Osteocyte (in vitro differentiated cells): ENCODE results near the gene TNFAIP8. TPM values are rescaled to one million over a fixed set of nuclear protein-coding genes. Genes with fewer than 3 reads are reported as not detected.

Experiments used
- DNase-seq: peaks from one replicate; pipeline ENCODE4 v3.0.0; 2021; ENCODE audit warnings: mixed read lengths; ENCODE audit not compliant: unreplicated experiment; ENCODE audit errors: extremely low spot score
- H3K27ac Mint-ChIP-seq: one replicate; pipeline ENCODE4 v1.8.0; 2021; ENCODE audit warnings: mild to moderate bottlenecking, mixed read lengths; ENCODE audit not compliant: unreplicated experiment
- H3K27me3 Mint-ChIP-seq: one replicate; pipeline ENCODE4 v1.8.0; 2021; ENCODE audit warnings: mixed read lengths; ENCODE audit not compliant: unreplicated experiment
- H3K36me3 Mint-ChIP-seq: one replicate; pipeline ENCODE4 v1.8.0; 2021; ENCODE audit warnings: mixed read lengths; ENCODE audit not compliant: unreplicated experiment
- H3K4me1 Mint-ChIP-seq: one replicate; pipeline ENCODE4 v1.8.0; 2021; ENCODE audit warnings: mixed read lengths; ENCODE audit not compliant: unreplicated experiment
- H3K4me3 Mint-ChIP-seq: one replicate; pipeline ENCODE4 v1.8.0; 2021; ENCODE audit warnings: mild to moderate bottlenecking, moderate library complexity, mixed read lengths; ENCODE audit not compliant: unreplicated experiment
- H3K9me3 Mint-ChIP-seq: one replicate; pipeline ENCODE4 v1.8.0; 2021; ENCODE audit warnings: mixed read lengths; ENCODE audit not compliant: unreplicated experiment
- CTCF ChIP-seq: fragments of 200-600 bp; sonication (generic); IDR thresholded peaks from 2 replicates; pipeline ENCODE4 v1.5.0; 2021; ENCODE audit warnings: antibody characterized with exemption, mild to moderate bottlenecking, moderate library complexity
- total RNA-seq: library from RNA; stranded (reverse); gene quantifications from 2 replicates; pipeline ENCODE4 v1.2.1, GENCODE V29; 2021

The TNFAIP8 gene
- total RNA-seq, 1 donor from 2014 or later, result 13.3 TPM

- Mint-ChIP-seq H3K4me1 (peaks cover 32% of the 10 kb centered on the region), H3K4me3 (no peak overlapping the region), H3K9me3 (no peaks in the 10 kb centered on the region), H3K27ac (no peak overlapping the region), H3K36me3 (no peaks in the 10 kb centered on the region), H3K27me3 (no peaks in the 10 kb centered on the region)
- DNase-seq, result no peak
- TF ChIP-seq CTCF, result no peak
These were observed 17.4 kb upstream of the TNFAIP8 start for GRCh38 chr5:119338326-119338946.

GRCh38 chr5:119339344-119339743 lies 16.5 kb upstream of the TNFAIP8 start:
- no peaks in the 10 kb centered on the region for H3K9me3 Mint-ChIP-seq
- H3K27me3 Mint-ChIP-seq, result no peaks in the 10 kb centered on the region
- no peaks in the 10 kb centered on the region for H3K36me3 Mint-ChIP-seq
- H3K4me1 Mint-ChIP-seq, result peaks cover 41% of the 10 kb centered on the region
- no peak for TF ChIP-seq CTCF
- DNase-seq, result no peak
- H3K4me3 Mint-ChIP-seq, result no peak overlapping the region
- no peak overlapping the region for H3K27ac Mint-ChIP-seq

GRCh38 chr5:119339965-119340364 lies 15.9 kb upstream of the TNFAIP8 start:
- no peak for DNase-seq
- H3K4me3 Mint-ChIP-seq, result no peak overlapping the region
- TF ChIP-seq CTCF, result no peak
- peaks cover 43% of the 10 kb centered on the region for H3K4me1 Mint-ChIP-seq
- no peak overlapping the region for H3K27ac Mint-ChIP-seq
- no peaks in the 10 kb centered on the region for H3K27me3 Mint-ChIP-seq
- H3K9me3 Mint-ChIP-seq, result no peaks in the 10 kb centered on the region
- no peaks in the 10 kb centered on the region for H3K36me3 Mint-ChIP-seq

- H3K4me3 Mint-ChIP-seq, result no peak overlapping the region
- no peaks in the 10 kb centered on the region for H3K36me3 Mint-ChIP-seq
- no peak for TF ChIP-seq CTCF
- no peak overlapping the region for H3K27ac Mint-ChIP-seq
- no peak for DNase-seq
- peaks cover 43% of the 10 kb centered on the region for H3K4me1 Mint-ChIP-seq
- no peaks in the 10 kb centered on the region for H3K27me3 Mint-ChIP-seq
- no peaks in the 10 kb centered on the region for H3K9me3 Mint-ChIP-seq
These were observed 15.1 kb upstream of the TNFAIP8 start for GRCh38 chr5:119340597-119341218.

- Mint-ChIP-seq H3K27me3 (no peaks in the 10 kb centered on the region), H3K27ac (no peak overlapping the region), H3K36me3 (no peaks in the 10 kb centered on the region), H3K4me3 (no peak overlapping the region), H3K4me1 (peaks cover 43% of the 10 kb centered on the region), H3K9me3 (no peaks in the 10 kb centered on the region)
- no peak for TF ChIP-seq CTCF
- no peak for DNase-seq
These were observed 14.1 kb upstream of the TNFAIP8 start for GRCh38 chr5:119341452-119342349.
